Adrenal gland (tissue), 12 donors: ENCODE measurements around the gene CLDN18. TPM values are rescaled to one million over a fixed set of nuclear protein-coding genes. Genes with fewer than 3 reads are reported as not detected.

ENCODE experiments used
- DNase-seq, 7 donors: peaks; one replicate each; pipeline ENCODE4 v3.0.0-alpha.2; 2019 to 2020
- H3K27ac ChIP-seq, 5 donors: fragments of 200-600 bp; sonication (generic) in 4 of 5; 1 replicate in 3 of 5; 2 replicates in 2 of 5; pipeline versions ENCODE4 v1.5.1 to v1.8.0; 2016 to 2020; ENCODE audit warnings: mild to moderate bottlenecking in 1 of 5
- H3K27me3 ChIP-seq: fragments of 200-600 bp; 2 replicates; pipeline ENCODE4 v1.8.0; 2021
- H3K36me3 ChIP-seq, 2 donors: fragments of 200-600 bp; replicated peaks in 1 of 2; 1 replicate in 1 of 2; 2 replicates in 1 of 2; pipeline versions ENCODE4 v1.5.1 to v1.8.0; 2018 to 2022
- H3K4me1 ChIP-seq, 2 donors: fragments of 200-600 bp; replicated peaks in 1 of 2; 1 replicate in 1 of 2; 2 replicates in 1 of 2; pipeline versions ENCODE4 v1.5.1 to v1.8.0; 2018 to 2021
- H3K4me3 ChIP-seq, 4 donors: fragments of 200-600 bp; sonication (generic) in 3 of 4; one replicate each; pipeline ENCODE4 v1.5.1; 2016 to 2018
- H3K9me3 ChIP-seq, 3 donors: fragments of 200-600 bp; sonication (generic) in 1 of 3; replicated peaks in 1 of 3; 1 replicate in 2 of 3; 2 replicates in 1 of 3; pipeline versions ENCODE4 v1.5.1 to v1.8.0; 2016 to 2021
- POLR2A ChIP-seq, 2 donors: fragments of 450-650 bp; IDR thresholded peaks; one replicate each; pipeline ENCODE4 v1.6.1; 2017; ENCODE audit warnings: antibody characterized with exemption in 2 of 2, mild to moderate bottlenecking in 2 of 2, moderate library complexity in 1 of 2
- WGBS, 4 donors: extraction: QIAGEN DNeasy Blood & Tissue Kit in 2 of 4; methylation state at CpG; one replicate each; pipeline versions ENCODE4 v1.1.5 to v1.1.7; 2013 to 2017; 5-methylcytosine and 5-hydroxymethylcytosine counted together
- intact Hi-C, 2 donors: fragments of 100-400 bp; cut with DNase I; formaldehyde crosslinking; loops; one replicate each; pipeline versions ENCODE4 v1.14.1 to v1.15.0; 2022 to 2023
- polyA plus RNA-seq, 3 donors: library from polyadenylated mRNA; stranded (reverse); fragments of 200-250 nt in 2 of 3; fragments of 350-450 nt in 1 of 3; fragmentation: Illumina TruSeq in 1 of 3; extraction: RNeasy Lipid Tissue Mini Kit (QIAGEN cat#74804) in 1 of 3; gene quantifications; one replicate each; pipeline ENCODE4 v1.2.3, GENCODE V29; 2013 to 2014
- total RNA-seq, 9 donors: library from RNA; depleted of rRNA in 4 of 9; stranded (reverse); fragments of >200 nt in 4 of 9; fragments of 120-200 nt in 1 of 9; fragmentation: NEBNext Ultra II Directional in 1 of 9; extraction: Animal tissue kit (Norgen Biotek cat#: 25700) in 1 of 9; gene quantifications; one replicate each; pipeline versions ENCODE4 v1.1.0 to v1.2.4, GENCODE V29; 2013 to 2023
- TF ChIP-seq, protein P1 (sequence below), 6 experiments: fragments of 450-650 bp in 4 of 6; fragments of 200-600 bp in 2 of 6; sonication (generic) in 1 of 6; IDR thresholded peaks; 1 replicate in 5 of 6; 2 replicates in 1 of 6; pipeline versions ENCODE4 v1.5.1 to v1.8.0; 2016 to 2021; ENCODE audit warnings: antibody characterized with exemption in 6 of 6, mild to moderate bottlenecking in 2 of 6, moderate library complexity in 1 of 6
- donor health status: healthy with polysubstance abuse.
- donor health status: Bipolar disorder and iron deficiency.
- donor health status: DM: yes; HTN: yes; CAD: no.
- donor health status: DM: no; HTN: no; CAD: no.
- donor health status: DM: no; HTN: no; CAD: no.
- donor health status: DM: yes; HTN: yes; CAD: no.

CLDN18 gene
- total and polyA plus RNA-seq, 12 donors = 0.03 to 0.31 (median 0.21) TPM; not detected in 8

DNA sequence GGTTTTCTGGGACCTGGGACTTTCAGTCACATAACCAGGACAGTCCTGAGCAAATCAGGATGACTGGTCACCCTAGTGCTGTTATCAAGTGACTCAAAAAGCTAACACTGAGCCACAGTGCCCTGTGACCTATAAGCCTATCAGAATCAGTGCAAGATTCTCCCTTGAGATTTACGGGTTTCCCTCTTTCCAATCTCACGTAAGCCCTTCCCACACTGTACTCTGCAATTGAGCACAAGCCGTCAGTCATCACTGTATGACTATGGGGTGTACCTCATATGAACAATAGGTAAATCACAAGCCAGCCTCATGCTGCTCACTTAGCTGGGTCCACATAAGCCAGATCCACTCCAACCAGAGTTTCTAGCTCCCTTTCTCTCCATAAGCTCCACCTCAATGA, 21.0 kb upstream of the CLDN18 start:
- intact Hi-C loops = no loop called here
- H3K36me3 ChIP-seq = no peaks in the 10 kb centered on the region
- H3K9me3 ChIP-seq = no peaks in the 10 kb centered on the region
- DNase-seq = no peak
- no peaks in the 10 kb centered on the region for H3K27me3 ChIP-seq
- H3K27ac ChIP-seq = no peak overlapping the region
- no peaks in the 10 kb centered on the region for H3K4me1 ChIP-seq
- WGBS, 4 donors = 61 to 82% (median 79%) methylated on average over 3 of the region's 3 CpGs
- no peak overlapping the region for H3K4me3 ChIP-seq
- no peak for TF ChIP-seq POLR2A (IDR thresholded peaks at IDR 0.05)
- TF ChIP-seq, protein P1, sequence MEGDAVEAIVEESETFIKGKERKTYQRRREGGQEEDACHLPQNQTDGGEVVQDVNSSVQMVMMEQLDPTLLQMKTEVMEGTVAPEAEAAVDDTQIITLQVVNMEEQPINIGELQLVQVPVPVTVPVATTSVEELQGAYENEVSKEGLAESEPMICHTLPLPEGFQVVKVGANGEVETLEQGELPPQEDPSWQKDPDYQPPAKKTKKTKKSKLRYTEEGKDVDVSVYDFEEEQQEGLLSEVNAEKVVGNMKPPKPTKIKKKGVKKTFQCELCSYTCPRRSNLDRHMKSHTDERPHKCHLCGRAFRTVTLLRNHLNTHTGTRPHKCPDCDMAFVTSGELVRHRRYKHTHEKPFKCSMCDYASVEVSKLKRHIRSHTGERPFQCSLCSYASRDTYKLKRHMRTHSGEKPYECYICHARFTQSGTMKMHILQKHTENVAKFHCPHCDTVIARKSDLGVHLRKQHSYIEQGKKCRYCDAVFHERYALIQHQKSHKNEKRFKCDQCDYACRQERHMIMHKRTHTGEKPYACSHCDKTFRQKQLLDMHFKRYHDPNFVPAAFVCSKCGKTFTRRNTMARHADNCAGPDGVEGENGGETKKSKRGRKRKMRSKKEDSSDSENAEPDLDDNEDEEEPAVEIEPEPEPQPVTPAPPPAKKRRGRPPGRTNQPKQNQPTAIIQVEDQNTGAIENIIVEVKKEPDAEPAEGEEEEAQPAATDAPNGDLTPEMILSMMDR (IDR thresholded peaks at IDR 0.05) = no peak

- no peak overlapping the region for H3K4me3 ChIP-seq
- intact Hi-C loops = no loop called here
- H3K36me3 ChIP-seq = no peaks in the 10 kb centered on the region
- no peak overlapping the region for H3K27ac ChIP-seq
- TF ChIP-seq POLR2A (IDR thresholded peaks at IDR 0.05) = no peak
- no peak for DNase-seq
- no peaks in the 10 kb centered on the region for H3K27me3 ChIP-seq
- no peaks in the 10 kb centered on the region for H3K4me1 ChIP-seq
- WGBS, 4 donors = 71 to 90% (median 80%) methylated on average over 2 of the region's 2 CpGs
- no peaks in the 10 kb centered on the region for H3K9me3 ChIP-seq
These were observed 19.5 kb upstream of the CLDN18 start for GRCh38 chr3:137990427-137990826.

DNA sequence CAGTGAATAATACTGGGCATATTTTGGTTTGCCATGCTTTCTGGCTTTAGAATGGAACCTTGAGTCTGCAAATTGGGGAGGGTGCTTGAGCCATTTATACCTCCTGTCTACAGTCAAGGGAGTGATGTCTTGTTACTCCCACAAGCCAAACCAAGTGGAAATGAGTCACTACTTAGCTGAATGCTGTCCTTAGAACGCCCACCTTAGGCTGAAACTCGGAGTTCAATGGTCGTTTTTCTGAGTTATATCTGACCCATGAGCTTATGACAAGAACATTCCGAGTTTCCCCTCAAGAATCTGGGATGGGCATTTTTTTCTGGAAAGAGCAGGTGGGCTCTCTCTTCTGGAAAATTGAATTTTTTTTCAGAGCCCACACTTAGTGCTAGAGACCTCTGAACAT, 17.4 kb upstream of the CLDN18 start:
- WGBS, 4 donors = 59 to 75% (median 61%) methylated on average over 4 of the region's 4 CpGs
- H3K4me3 ChIP-seq = no peak overlapping the region
- intact Hi-C loops = no loop called here
- H3K9me3 ChIP-seq = no peaks in the 10 kb centered on the region
- no peak for TF ChIP-seq POLR2A (IDR thresholded peaks at IDR 0.05)
- TF ChIP-seq, protein P1 (IDR thresholded peaks at IDR 0.05) = no peak
- no peaks in the 10 kb centered on the region for H3K4me1 ChIP-seq
- DNase-seq = no peak
- no peaks in the 10 kb centered on the region for H3K27me3 ChIP-seq
- no peak overlapping the region for H3K27ac ChIP-seq
- H3K36me3 ChIP-seq = no peaks in the 10 kb centered on the region

DNA sequence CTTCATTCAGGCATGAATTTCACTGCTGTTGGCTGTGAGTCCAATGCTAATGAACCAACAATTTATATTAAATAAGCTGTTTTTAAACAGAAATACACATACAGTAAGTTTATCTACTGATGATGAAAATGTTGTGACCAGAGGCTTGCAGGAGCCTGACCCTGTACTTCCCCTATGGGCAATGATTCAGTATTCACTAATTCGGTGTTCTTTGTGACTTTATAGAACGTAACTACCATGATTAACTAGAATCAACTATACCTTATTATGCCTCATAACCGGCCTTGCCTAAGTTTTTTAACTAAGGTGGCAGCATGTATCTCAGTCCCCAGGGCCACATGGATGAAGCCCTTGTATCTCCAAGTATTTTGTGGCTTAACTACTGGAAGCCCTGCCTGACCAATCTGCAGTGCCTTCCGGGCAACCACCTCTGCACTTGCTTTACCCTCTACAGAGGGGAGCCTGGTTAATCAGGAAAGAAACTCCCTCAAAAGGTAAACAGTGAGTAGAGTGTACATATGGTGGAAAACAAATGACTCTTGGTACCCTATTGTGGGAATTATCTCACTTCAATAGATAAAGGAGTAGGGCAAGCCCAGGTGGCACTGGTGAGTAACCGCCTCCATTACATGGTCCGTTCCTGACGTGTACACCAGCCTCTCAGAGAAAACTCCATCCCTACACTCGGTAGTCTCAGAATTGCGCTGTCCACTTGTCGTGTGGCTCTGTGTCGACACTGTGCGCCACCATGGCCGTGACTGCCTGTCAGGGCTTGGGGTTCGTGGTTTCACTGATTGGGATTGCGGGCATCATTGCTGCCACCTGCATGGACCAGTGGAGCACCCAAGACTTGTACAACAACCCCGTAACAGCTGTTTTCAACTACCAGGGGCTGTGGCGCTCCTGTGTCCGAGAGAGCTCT, 11.6 kb upstream of the CLDN18 start:
- DNase-seq = no peak
- H3K4me1 ChIP-seq = no peaks in the 10 kb centered on the region
- H3K36me3 ChIP-seq = no peaks in the 10 kb centered on the region
- TF ChIP-seq, protein P1 (IDR thresholded peaks at IDR 0.05) = no peak
- no peak for TF ChIP-seq POLR2A (IDR thresholded peaks at IDR 0.05)
- no peak overlapping the region for H3K27ac ChIP-seq
- WGBS, 4 donors = 83 to 90% (median 87%) methylated on average over 12 to 18 of the region's 18 CpGs
- H3K4me3 ChIP-seq = no peak overlapping the region
- intact Hi-C loops = no loop called here
- no peaks in the 10 kb centered on the region for H3K9me3 ChIP-seq
- H3K27me3 ChIP-seq = peaks cover 11% of the 10 kb centered on the region

DNA sequence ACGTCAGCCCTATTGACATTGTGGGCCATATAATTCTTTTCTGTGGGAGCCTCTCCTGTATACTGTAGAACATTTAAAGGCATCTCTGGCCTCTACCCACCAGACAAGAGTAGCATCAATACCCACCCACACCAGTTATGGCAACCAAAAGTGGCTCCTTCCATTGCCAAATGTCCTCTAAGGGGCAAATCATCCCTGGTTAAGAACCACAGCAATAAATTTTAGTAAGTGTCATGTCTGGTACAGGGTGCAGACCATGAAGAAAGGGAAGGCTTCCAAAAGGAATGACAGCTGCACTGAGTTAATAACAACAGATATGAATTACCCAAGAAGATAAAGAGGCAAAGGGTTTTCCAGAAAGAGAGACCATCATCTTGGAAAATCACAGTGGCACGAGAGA, 6.9 kb upstream of the CLDN18 start:
- H3K36me3 ChIP-seq = no peaks in the 10 kb centered on the region
- no peaks in the 10 kb centered on the region for H3K9me3 ChIP-seq
- no peak overlapping the region for H3K27ac ChIP-seq
- no peak for DNase-seq
- WGBS, 4 donors = 64 to 73% (median 70%) methylated on average over 2 of the region's 2 CpGs
- no peak overlapping the region for H3K4me3 ChIP-seq
- H3K4me1 ChIP-seq = no peaks in the 10 kb centered on the region
- TF ChIP-seq, protein P1 (IDR thresholded peaks at IDR 0.05) = no peak
- TF ChIP-seq POLR2A (IDR thresholded peaks at IDR 0.05) = no peak
- H3K27me3 ChIP-seq = peaks cover 8% of the 10 kb centered on the region
- intact Hi-C loops = no loop called here
